NCI-H1417 treated with DMSO at 0.1 percent for 48 hours (cell line): ENCODE measurements around the gene ACMSD.
"Not testable (repeated sequence)": the region's sequence is repeated elsewhere in the genome, so short reads cannot be mapped to it uniquely, and the experiment has no call there.

Experiments
- DNase-seq: peaks from one replicate; lab custom pipeline; 2025; lab: John Stamatoyannopoulos, UW

Gene ACMSD

GRCh38 chr2:134838143-134838620 lies at the start of gene ACMSD:
TSS of gene ACMSD (plus strand) at chr2:134838616. CDS start at chr2:134838683, 67 bp downstream.
- no peak for DNase-seq

- no peak for DNase-seq
These were observed 47.9 kb upstream of the ACMSD start for GRCh38 chr2:134790487-134790886.

DNA sequence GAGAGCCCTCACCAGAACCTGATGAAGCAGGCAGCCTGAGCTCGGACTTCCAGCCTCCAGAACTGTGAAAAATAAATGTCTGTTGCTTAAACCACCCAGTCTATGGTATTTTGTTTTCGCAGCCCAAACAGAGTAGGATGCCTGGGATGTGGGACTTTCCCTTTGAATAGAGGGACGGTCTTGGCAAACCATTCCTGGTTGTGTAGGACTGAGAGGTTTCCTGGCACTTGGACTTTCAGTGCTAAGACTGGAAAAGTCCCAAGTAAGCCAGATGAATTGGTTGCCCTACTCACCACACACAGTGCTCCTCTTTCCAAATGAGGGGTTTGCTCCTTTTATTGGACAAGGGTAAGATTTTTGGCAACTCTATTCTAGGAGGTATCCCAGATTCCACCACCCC lies 46.8 kb upstream of the ACMSD start:
- no peak for DNase-seq

GRCh38 chr2:134792186-134792585 lies 46.2 kb upstream of the ACMSD start:
- peak; percentile 30 for DNase-seq

DNA sequence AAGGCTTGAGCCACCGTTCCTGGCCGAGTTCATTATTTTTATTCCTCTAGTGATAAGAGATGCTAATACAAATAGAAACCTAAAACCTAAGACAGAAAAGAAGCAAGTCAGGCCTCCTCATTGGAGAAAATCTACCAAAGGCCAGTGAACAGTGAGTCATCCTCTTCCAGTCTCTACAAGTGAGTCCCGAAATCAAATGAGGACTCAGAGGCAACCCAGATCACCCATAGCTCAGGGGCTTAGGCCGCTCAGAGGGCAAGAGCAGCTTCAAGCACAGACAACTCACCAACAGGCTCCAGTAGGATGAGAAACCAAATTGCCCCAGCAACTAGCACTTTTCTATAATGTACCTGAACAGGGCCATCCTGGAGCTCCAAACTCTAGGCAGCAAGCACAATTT lies 42.7 kb upstream of the ACMSD start:
- no peak for DNase-seq

DNA sequence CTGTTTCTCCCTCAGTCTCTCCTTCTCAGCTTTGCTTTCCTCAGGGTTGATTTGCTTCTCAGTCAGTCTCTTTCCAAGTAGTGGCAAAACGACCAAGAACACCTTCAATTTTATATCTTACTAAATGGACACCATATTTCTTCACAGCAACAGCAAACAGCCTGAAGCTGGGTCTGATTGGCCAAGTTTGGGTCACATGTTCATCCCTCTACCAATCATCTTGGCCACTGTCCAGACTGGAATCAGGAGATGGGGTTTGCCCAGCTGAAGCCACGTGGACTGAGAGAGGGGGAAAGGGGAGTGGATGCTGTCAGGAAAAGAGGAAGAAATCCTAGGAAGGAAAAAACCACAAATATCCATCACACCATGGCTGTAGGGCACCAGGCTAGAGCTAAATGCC lies 42.0 kb upstream of the ACMSD start:
- DNase-seq = no peak

- no peak for DNase-seq
These were observed 38.5 kb upstream of the ACMSD start for GRCh38 chr2:134799936-134800335.

DNA sequence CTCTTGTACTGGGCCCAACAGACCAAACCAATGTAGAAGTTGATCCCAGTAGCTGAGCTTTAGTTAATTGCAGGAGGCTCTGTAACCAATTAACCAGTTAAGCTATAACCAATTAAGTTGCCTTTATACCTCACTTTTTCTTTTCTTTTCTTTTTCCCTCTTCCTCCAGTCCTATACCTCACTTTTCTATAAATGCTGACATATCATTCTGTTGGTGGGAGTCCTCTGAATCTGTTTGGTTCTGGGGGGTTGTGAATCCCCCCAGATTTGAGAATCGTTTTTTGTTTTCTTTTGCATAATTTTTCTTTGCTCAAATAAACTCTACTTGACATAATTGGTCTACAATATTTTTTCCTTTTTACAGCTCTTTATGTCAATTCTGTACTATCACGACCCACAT lies 38.1 kb upstream of the ACMSD start:
- no peak for DNase-seq

DNA sequence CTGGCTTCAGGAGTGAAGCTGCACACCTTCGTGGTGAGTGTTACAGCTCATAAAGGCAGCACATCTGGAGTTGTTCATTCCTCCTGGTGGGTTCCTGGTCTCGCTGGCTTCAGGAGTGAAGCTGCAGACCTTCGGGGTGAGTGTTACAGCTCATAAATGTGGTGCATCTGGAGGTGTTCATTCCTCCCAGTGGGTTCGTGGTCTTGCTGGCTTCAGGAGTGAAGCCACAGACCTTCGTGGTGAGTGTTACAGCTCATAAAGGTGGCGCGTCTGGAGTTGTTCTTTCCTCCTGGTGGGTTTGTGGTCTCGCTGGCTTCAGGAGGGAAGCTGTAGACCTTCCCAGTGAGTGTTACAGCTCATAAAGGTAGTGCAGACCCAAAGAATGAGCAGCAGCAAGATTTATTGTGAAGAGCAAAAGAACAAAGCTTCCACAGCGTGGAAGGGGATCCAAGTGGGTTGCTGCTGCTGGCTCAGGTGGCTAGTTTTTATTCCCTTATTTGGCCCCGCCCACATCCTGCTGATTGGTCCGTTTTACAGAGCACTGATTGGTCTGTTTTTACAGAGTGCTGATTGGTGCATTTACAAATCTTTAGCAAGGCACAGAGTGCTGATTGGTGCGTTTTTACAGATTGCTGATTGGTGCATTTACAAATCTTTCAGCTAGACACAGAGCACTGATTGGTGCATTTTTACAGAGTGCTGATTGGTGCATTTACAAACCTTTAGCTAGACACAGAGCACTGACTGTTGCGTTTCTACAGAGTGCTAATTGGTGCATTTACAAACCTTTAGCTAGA lies 34.6 kb upstream of the ACMSD start:
- DNase-seq = not testable (repeated sequence)

GRCh38 chr2:134815741-134816140 lies 22.7 kb upstream of the ACMSD start:
- DNase-seq = no peak

GRCh38 chr2:134818321-134818720 lies 20.1 kb upstream of the ACMSD start:
- no peak for DNase-seq

DNA sequence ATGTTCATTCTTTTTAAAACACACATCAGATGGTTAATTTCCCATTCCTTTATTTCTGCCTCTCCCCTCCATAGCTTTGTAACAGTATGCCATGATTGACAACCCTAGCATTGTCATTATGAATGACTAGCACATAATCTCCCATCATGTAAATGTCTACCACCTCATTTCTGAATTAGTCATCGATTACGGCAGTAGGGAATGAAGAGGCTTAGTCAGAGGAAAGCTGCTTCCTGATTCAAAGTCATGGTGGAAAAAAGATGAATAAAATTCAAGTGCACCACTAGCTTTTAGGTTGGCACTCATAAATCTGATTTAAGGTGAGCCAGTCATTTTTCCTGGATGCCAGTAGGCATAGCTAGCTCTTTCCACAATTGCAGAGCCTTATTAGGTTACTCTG lies 19.1 kb upstream of the ACMSD start:
- no peak for DNase-seq

- DNase-seq = no peak
These were observed 15.0 kb upstream of the ACMSD start for GRCh38 chr2:134823431-134823830.

DNA sequence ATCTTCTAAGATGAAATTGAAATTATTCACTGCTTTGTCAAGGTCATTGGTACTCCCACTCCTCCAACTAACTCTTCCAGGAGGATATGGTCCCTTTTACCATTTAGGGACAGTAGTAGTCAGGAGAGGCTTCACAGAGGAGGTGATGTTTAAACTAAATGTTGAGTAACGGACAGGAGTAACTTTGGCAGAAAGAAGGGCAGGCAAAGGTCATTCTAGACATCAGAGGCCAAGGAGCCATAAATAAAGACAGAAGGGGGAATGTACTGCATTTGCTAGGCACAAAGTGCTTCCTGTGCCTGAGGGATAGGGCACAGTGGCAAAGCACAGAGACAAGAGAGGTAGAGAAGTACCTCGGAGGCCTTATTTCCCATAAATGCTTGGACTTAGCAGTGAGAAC lies 14.6 kb upstream of the ACMSD start:
- DNase-seq = no peak

DNA sequence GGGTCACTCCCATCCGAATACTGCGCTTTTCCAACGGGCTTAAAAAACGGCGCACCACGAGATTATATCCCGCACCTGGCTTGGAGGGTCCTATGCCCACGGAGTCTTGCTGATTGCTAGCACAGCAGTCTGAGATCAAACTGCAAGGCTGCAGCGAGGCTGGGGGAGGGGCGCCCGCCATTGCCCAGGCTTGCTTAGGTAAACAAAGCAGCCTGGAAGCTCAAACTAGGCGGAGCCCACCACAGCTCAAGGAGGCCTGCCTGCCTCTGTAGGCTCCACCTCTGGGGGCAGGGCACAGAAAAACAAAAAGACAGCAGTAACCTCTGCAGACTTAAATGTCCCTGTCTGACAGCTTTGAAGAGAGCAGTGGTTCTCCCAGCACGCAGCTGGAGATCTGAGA lies 12.7 kb upstream of the ACMSD start:
- DNase-seq = not testable (repeated sequence)

GRCh38 chr2:134835471-134835870 lies 2.9 kb upstream of the ACMSD start:
- DNase-seq = no peak

GRCh38 chr2:134836986-134837385 lies 1.4 kb upstream of the ACMSD start:
- no peak for DNase-seq

DNA sequence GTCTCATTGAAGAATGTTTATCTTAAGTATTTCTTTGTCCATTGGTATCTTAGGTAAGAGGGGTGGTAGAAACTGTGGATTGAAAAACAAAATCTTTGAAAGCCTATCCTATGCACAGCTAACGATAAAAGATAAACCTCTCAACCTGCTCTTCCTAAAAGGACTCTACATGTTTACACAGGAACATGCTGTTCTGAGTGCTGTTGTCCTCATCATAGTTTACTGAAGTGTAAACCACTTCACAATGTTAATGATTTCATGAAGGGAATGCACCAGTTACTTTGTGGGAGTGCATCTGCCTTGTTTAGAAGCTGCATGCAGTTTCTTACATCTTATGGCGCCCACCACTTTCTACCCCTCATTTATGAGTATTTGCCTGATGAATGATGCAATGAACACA lies 1.2 kb downstream of the ACMSD start:
- DNase-seq = no peak

DNA sequence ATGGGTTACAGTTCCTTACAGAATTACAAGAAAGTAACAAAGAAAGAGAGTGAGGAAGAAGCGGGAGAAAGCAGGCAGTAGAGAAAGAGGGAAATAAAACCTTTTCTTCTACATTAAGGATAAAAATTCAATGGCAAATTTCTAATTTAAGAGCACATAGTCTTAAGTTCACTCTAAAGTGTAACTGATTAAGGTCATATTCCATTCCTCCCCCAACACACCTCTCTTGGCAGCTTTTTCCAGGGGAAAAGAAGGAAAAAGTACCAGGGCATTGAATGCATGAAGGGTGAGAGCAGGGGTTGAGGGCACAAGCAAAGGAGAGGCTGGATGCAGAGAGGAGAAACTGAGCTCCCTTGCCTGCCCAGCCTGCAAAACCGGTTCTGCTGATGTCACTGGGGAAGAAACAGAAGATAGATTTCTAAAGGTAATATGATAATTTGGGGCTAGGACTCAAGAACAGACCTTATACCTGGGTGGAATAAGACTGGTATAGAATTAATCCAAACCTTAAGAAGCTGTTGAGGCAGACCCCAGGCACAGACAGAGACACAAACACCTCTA lies 4.6 kb downstream of the ACMSD start:
- no peak for DNase-seq

DNA sequence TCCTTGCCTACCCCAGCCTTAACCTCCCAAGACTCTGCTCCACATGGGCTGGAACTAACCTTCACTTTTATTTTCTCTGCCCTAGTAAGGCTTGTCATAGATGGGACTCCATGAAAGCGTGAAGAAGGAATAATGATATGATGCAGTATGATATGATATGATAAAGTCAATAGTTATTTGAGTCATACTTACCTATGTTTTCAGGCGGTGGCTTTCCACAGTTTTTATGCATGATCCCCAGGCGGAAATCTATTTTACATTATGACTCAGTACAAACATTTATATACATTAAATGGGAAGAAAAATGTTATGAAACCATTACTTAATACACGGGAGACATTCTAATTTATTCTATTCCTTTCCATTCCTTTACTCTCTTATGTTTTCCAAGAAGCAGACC lies 5.6 kb downstream of the ACMSD start:
- no peak for DNase-seq

GRCh38 chr2:134845028-134845427 lies 6.6 kb downstream of the ACMSD start:
- DNase-seq = no peak

DNA sequence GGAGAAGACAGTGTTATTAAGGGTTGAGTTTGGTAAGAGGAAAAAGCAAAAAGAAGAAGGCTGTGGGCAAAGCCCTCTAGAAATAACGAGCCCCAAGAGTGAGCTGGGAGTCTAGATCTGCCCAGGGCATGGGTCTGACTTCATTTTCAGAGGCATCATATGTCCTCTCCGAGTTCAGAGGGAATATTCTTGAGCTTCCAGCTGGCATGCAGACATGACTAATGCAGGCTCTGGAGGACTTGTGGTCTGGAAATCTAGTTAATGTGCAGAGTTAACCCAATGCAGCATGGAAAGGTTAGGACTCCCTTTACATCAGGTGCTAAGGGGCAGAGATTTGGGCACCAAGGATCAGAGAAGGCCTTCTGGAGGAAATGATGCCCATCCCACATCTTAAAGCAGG lies 7.3 kb downstream of the ACMSD start:
- DNase-seq = no peak

DNA sequence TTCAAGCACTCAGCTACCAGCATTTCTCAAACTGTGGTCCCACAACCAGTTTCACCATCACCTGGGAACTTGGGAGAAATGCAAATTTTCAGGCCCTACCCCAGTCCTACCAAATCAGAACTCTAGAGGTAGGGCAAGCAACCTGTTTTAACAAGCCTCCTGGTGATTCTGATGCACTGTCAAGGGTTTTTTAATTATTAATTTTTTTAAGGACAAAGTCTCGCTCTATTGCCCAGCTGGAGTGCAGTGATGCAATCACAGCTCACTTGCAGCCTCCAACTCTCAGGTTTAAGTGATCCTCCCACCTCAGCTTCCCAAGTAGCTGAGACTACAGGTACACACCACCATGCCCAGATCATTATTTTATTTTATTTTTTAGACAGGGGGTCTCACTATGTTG lies 7.8 kb downstream of the ACMSD start:
- no peak for DNase-seq

- not testable (repeated sequence) for DNase-seq
These were observed 9.2 kb downstream of the ACMSD start for GRCh38 chr2:134847582-134847981.
